ENCODE data around the gene PARP16. TPM values are rescaled to one million over a fixed set of nuclear protein-coding genes. Genes with fewer than 3 reads are reported as not detected.

The PARP16 gene
- total and polyA plus RNA-seq, 9 of the 15 experiments (the other 6 are each of a cell fraction or from before 2014, with no cell fraction given) = 3.0 to 9.9 (median 5.8) TPM

DNA sequence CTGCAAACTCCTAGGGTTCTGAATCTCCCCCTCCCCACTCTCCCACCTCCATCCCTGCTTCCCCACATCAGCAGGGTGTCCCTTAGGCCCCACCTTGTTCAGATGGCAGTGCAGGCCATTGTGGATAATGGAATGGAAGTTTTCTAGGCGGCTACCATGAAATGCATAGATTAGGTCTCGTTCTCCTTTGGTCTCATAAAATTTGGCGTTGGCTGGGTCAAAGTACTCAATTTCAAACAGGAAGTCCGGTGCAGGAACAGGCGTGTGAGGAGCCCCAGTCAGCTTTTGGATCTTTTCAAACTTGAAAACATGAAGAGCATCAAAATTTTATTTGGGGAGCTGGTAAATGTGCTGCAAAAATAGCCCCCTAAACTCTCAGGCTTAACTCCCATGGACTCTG, 20.2 kb downstream of the PARP16 start:
- FAIRE-seq = no peak
- no peaks in the 10 kb centered on the region for H3K4me1 ChIP-seq (replicated peaks in 1 of 2; ENCODE audit: control insufficient read depth in 2 of 2, insufficient read depth in 2 of 2, low read length in 2 of 2)
- H3K9me1 ChIP-seq (ENCODE audit: control insufficient read depth, insufficient read depth, low read length) = no peaks in the 10 kb centered on the region
- no peak overlapping the region for H3K9ac ChIP-seq (ENCODE audit: insufficient read depth in 1 of 2, low read depth in 2 of 2, low read length in 2 of 2)
- 76% methylated on average over 5 of the region's 5 CpGs for WGBS (ENCODE audit: insufficient coverage, low coverage, missing lambda C conversion rate)
- no peaks in the 10 kb centered on the region for H3K27me3 ChIP-seq (ENCODE audit: control insufficient read depth in 2 of 2, insufficient read depth in 2 of 2, low read length in 2 of 2)
- no peak overlapping the region for H2AFZ ChIP-seq (ENCODE audit: low read depth, low read length)
- no peak overlapping the region for H3K4me2 ChIP-seq (ENCODE audit: insufficient read depth, low read length)
- H3K27ac ChIP-seq (ENCODE audit: extremely low read depth, low read depth, low read length) = no peak overlapping the region
- CTCF ChIA-PET (ENCODE audit: low intra/inter-chr PET ratio) = no interaction called here
- TF ChIP-seq TCF7L2 (IDR thresholded peaks at IDR 0.05; ENCODE audit: low read depth, low read length) (no peak), ZNF57 (CRISPR knock-in tag; IDR thresholded peaks at IDR 0.05) (no peak)
- no peak overlapping the region for H3K4me3 ChIP-seq
- ATAC-seq = no peak
- BruUV-seq (replicated peaks) = no TSS peak
- no peak for DNase-seq (ENCODE audit: extremely low read depth in 1 of 4, low spot score in 3 of 4)
- in situ Hi-C loops (cut with MboI) = no loop called here
- H3K36me3 ChIP-seq (ENCODE audit: control insufficient read depth, insufficient read depth, low read length) = peaks cover 12% of the 10 kb centered on the region; the same call in 2 of the 3 replicates
- intact Hi-C loops (cut with micrococcal nuclease) = no loop called here
- 0 out of 2 replicates have a peak, but pooled peaks cover 5% of the 10 kb centered on the region for H4K20me1 ChIP-seq (replicated peaks; ENCODE audit: control insufficient read depth, insufficient read depth, low read length)
- no peaks in the 10 kb centered on the region for H3K79me2 ChIP-seq (ENCODE audit: control insufficient read depth, insufficient read depth, low read length)
- H3K9me3 ChIP-seq (replicated peaks; ENCODE audit: control insufficient read depth, insufficient read depth, low read depth, low read length) = no peaks in the 10 kb centered on the region
- POLR2A ChIA-PET = no interaction called here

DNA sequence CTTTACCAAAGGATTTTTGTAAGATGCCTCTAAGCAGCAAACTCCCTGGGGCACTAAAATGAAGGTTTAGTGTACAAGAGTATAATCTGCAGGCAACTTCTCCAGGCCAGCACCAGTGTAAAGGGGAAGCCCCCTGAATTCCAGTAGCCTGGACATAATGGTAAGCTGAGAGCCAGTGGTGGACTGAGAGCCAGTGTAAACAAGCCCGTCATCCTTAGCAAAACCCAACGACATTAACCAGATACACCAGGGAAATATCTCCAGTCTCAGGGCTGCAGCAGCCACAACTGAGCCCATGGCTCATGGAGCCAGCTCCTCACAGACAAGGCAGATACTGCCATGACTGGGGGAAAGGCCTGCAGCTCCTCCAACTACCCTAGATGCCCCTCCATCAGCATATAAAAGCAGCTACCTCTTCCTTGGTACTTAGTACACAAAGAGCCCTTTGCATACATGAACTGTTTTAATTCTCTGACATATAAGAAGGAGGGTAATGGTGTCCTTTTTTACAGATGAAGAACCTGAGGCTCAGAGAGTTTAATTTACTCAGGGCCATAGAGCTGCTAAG, 21.7 kb downstream of the PARP16 start:
- Histone ChIP-seq H4K20me1 (replicated peaks; ENCODE audit: control insufficient read depth, insufficient read depth, low read length) (no peaks in the 10 kb centered on the region), H3K4me2 (ENCODE audit: insufficient read depth, low read length) (no peak overlapping the region), H3K4me1 (replicated peaks in 1 of 2; ENCODE audit: control insufficient read depth in 2 of 2, insufficient read depth in 2 of 2, low read length in 2 of 2) (no peaks in the 10 kb centered on the region; a peak in 1 of 5 replicates), H3K9me1 (ENCODE audit: control insufficient read depth, insufficient read depth, low read length) (no peaks in the 10 kb centered on the region), H3K4me3 (no peak overlapping the region), H3K27ac (ENCODE audit: extremely low read depth, low read depth, low read length) (no peak overlapping the region), H3K27me3 (ENCODE audit: control insufficient read depth in 2 of 2, insufficient read depth in 2 of 2, low read length in 2 of 2) (no peaks in the 10 kb centered on the region), H3K9me3 (replicated peaks; ENCODE audit: control insufficient read depth, insufficient read depth, low read depth, low read length) (no peaks in the 10 kb centered on the region), H3K36me3 (ENCODE audit: control insufficient read depth, insufficient read depth, low read length) (peaks cover 14% of the 10 kb centered on the region; the same call in 2 of the 3 replicates), H3K9ac (ENCODE audit: insufficient read depth in 1 of 2, low read depth in 2 of 2, low read length in 2 of 2) (no peak overlapping the region), H2AFZ (ENCODE audit: low read depth, low read length) (no peak overlapping the region), H3K79me2 (ENCODE audit: control insufficient read depth, insufficient read depth, low read length) (no peaks in the 10 kb centered on the region)
- intact Hi-C loops (cut with micrococcal nuclease) (no loop called here), in situ Hi-C loops (cut with MboI) (no loop called here)
- CTCF ChIA-PET (ENCODE audit: low intra/inter-chr PET ratio) = no interaction called here
- POLR2A ChIA-PET = interaction anchor here (1.1 to 2.1 kb wide), 3 partner anchors 16 to 40 kb away, joined by 3 to 12 read pairs (median 3); partner anchors contain the start of gene RNU5B-1
- ATAC-seq (no peak), DNase-seq (ENCODE audit: extremely low read depth in 1 of 4, low spot score in 3 of 4) (no peak), FAIRE-seq (no peak)
- BruUV-seq (replicated peaks) = no TSS peak
- TF ChIP-seq HDAC6 (IDR thresholded peaks at IDR 0.05; ENCODE audit: low read depth, low read length) = no peak
- TF ChIP-seq MEIS2 (IDR thresholded peaks at IDR 0.05; ENCODE audit: partially characterized antibody) = no peak
- TF ChIP-seq ZNF121 (CRISPR knock-in tag; conservative IDR thresholded peaks at IDR 0.05) = no peak
- no peak for TF ChIP-seq ZNF780A (CRISPR knock-in tag; IDR thresholded peaks at IDR 0.05)
- TF ChIP-seq ZNF57 (CRISPR knock-in tag; IDR thresholded peaks at IDR 0.05) = no peak
- no peak for TF ChIP-seq SMAD2 (IDR thresholded peaks at IDR 0.05; ENCODE audit: low read depth, low read length)
- no peak for TF ChIP-seq GABPB1 (CRISPR knock-in tag; IDR thresholded peaks at IDR 0.05)
- TF ChIP-seq XRCC3 (IDR thresholded peaks at IDR 0.05) = no peak
- TF ChIP-seq HMG20A (CRISPR knock-in tag; conservative IDR thresholded peaks at IDR 0.05) = no peak
- TF ChIP-seq NFRKB (IDR thresholded peaks at IDR 0.05; ENCODE audit: low read depth) = no peak
- no peak for TF ChIP-seq MTA1 (IDR thresholded peaks at IDR 0.05; ENCODE audit: borderline replicate concordance)
- no peak for TF ChIP-seq SOX6 (IDR thresholded peaks at IDR 0.05)
- no peak for TF ChIP-seq NR3C1 (CRISPR knock-in tag; IDR thresholded peaks at IDR 0.05)
- TF ChIP-seq ZNF586 (CRISPR knock-in tag; conservative IDR thresholded peaks at IDR 0.05) = no peak
- TF ChIP-seq GTF2E2 (tag; IDR thresholded peaks at IDR 0.05) = no peak
- WGBS (ENCODE audit: insufficient coverage, low coverage, missing lambda C conversion rate) = 25% methylated on average over 2 of the region's 2 CpGs

All from K562 (cell line).